Central memory CD4-positive, alpha-beta T cell (primary cell): Measurements from ENCODE around the gene ACER1.
A peak's percentile ranks its signal among the peaks of the same experiment; 100 is the strongest.
"Not testable (repeated sequence)": the region's sequence is repeated elsewhere in the genome, so short reads cannot be mapped to it uniquely, and the experiment has no call there.

Source experiments
- DNase-seq: peaks from one replicate; pipeline ENCODE4 v3.0.0; 2022
- total RNA-seq, 3 experiments: gene quantifications; one replicate each; lab custom pipeline; 2026; lab: John Stamatoyannopoulos, UW

Gene ACER1
- total RNA-seq: 0.11 to 3.9 (median 0.54) reads per million in 3 experiments

DNA sequence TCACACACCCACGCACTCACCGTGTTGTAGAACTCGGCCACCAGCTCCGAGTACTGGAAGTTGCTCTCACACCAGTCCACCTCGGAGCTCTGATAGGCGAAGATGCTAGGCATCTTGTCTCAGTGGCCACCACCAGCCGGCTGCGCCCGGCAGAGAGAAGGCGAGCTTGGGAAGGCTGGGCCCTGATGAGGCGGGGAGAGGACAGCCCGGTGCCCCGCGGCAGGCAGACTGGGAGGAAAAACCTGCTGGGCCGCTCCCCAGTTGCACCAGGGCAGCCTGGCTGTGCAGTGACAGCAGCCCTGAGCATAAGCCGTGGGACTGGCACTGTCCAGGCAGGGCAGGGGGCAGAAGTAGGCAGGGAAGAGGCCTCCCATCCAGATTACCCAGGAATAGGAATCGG lies at the start of gene ACER1:
TSS of gene ACER1 (minus strand) at position 174 of the 400 bp plus-strand sequence. CDS start at position 113, 61 bp downstream.
- no peak for DNase-seq

DNA sequence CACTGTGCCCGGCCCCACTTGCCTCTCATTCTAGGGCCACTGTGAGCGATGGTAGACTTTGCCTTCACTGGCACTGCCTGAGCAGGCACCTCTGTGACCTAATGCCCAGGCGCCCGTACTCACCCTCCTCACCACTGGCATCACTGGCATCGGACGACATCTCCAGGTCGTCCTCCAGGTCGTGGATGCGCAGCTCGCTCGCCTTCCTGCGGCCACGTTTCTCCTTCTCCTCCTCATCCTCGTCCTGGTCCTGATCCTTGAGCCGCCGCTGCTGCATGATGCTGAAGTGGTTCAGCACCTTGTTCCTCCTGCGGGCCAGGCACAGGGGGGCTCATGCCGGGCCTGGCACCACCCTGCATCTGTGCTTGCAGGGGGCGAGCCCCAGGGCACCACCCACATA lies 49.8 kb upstream of the ACER1 start:
- DNase-seq: no peak

- DNase-seq: no peak
These were observed 47.8 kb upstream of the ACER1 start for GRCh38 chr19:6381030-6381750.

GRCh38 chr19:6379744-6380143 lies 46.3 kb upstream of the ACER1 start:
- DNase-seq: no peak

DNA sequence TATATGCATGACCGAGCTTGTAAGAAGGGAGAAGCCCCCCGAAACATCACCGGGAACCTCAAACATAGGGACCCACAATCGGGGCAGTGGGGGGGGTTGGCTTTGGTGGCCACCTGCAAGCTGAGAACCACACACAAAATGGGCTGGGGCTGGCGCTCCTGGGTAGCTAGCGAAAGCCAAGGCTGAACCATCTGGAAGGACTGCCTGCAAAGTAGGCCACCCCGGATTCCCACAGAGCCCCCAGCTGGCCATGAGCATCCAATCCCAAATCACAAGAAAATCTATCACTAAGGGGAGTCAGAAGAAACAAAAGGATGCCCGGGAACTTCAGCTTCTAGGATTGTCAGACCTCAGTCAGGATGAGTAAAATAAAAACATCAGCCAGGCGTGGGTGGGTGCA lies 45.1 kb upstream of the ACER1 start:
- DNase-seq: no peak

GRCh38 chr19:6378041-6378440 lies 44.6 kb upstream of the ACER1 start:
- no peak for DNase-seq

GRCh38 chr19:6376512-6377190 lies 43.2 kb upstream of the ACER1 start:
- no peak for DNase-seq

DNA sequence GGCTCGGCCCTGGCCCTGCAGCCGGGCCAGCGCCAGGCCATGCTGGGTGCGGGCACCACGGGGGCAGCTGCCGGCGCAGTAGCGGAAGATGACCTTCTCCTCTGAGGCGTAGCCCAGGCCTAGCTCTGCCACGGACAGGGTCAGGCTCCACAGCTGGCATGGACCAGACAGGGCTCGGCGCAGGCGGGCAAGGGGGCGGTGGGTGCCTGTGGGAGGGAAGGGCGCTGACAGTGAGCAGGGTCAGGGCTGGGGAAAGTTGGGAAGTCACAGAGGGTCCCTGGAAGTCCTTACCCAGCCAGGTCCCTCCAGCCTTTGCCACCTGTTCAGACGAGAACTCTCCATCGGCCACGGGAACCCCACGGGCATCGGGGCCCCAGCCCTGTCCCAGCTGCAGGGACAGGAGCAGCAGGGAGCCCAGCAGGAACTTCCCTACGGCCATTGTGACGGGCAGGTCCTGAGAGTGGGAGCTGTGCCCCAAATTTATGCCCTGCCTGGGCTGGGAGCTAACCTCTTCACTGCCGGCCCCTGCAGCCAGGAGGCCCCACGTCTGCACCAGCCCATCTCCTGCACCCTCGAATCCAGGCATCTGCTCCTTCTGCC lies 42.1 kb upstream of the ACER1 start, which contains the start of gene PSPN:
TSS of gene PSPN (minus strand) at position 523 of the 600 bp plus-strand sequence. CDS start at position 439, 84 bp downstream.
- no peak for DNase-seq

GRCh38 chr19:6374711-6375410 lies 41.4 kb upstream of the ACER1 start:
- DNase-seq: no peak

GRCh38 chr19:6374161-6374709 lies 40.8 kb upstream of the ACER1 start:
- no peak for DNase-seq

DNA sequence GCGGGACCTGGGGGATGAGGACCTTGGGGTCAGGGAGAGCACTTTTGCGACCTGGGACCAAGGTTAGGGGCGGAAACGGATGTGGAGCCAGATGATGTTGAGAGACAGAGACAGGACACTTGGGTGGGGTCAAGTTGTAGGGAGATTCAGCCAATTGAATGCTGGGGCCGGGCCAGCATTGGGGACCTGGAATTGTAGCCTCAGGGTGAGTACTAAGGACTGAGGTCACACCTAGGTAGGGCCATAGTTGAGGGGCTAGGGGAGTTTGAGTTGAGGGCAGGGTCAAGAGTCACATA lies 40.3 kb upstream of the ACER1 start:
- DNase-seq: no peak

- peak; percentile 95 for DNase-seq
These were observed 39.8 kb upstream of the ACER1 start for GRCh38 chr19:6373096-6373812.

- peak; percentile 98 for DNase-seq
These were observed 39.2 kb upstream of the ACER1 start, which contains the start of gene ALKBH7 for GRCh38 chr19:6372594-6373095. ALKBH7 (plus strand) TSS chr19:6372794; CDS start chr19:6372821, 27 bp downstream.

- no peak for DNase-seq
These were observed 30.9 kb upstream of the ACER1 start for GRCh38 chr19:6364353-6364752.

DNA sequence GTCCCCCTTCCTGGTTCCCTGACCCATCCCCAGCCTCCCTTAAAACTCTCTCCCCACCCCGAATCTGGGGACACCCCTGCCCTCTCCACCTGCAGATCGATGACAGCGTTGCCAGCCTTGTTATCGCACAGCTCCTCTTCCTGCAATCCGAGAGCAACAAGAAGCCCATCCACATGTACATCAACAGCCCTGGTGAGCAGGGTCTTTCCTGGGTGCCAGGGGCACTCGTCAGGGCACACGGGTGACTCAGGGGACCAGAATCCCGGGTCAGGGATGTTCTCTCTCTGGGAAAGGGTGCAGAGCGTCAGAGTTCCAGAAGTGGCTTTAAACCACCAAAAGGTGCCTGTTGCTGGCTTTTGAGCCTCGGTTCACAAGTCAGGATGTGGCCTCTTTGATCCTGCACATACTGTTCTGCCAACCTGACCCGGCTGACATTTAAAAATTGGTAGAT lies 29.0 kb upstream of the ACER1 start:
- DNase-seq: peak; percentile 70

GRCh38 chr19:6362027-6362350 lies 28.6 kb upstream of the ACER1 start:
- no peak for DNase-seq

DNA sequence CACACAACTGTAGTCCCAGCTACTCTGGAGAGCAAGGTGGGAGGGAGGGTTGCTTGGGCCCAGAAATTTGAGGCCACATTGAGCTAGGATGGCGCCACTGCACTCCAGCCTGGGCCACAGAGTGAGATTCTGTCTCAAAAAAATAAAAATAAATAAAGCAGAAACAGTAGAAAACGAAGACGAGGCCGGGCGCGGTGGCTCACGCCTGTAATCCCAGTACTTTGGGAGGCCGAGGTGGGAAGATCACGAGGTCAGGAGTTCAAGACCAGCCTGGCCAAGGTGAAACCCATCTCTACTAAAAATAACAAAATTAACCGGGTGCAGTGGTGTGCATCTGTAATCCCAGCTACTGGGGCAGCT lies 27.4 kb upstream of the ACER1 start:
- DNase-seq: not testable (repeated sequence)

- DNase-seq: not testable (repeated sequence)
These were observed 27.0 kb upstream of the ACER1 start for GRCh38 chr19:6360445-6360844.

GRCh38 chr19:6359568-6360341 lies 26.3 kb upstream of the ACER1 start:
- DNase-seq: no peak

DNA sequence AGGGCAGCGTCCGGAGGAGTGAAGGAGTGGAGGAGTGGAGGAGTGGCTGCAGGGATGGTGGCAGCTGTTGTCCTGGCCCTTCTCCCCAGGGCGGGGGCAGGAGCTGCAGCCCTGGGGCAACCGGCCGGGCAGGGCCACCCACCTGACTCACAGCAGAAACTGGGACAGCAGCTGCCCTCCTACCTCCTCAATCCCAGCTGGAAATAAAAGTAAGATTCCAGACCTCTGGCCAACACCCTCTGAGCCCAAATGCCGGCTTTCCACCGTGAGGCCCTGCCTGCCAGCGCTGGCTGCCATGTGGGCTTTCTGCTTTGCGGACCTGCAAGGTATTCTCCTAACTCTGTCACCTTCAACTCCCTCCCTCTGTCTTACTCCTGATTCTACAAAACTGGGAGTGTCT lies 24.6 kb upstream of the ACER1 start:
- no peak for DNase-seq

- DNase-seq: no peak
These were observed 23.8 kb upstream of the ACER1 start for GRCh38 chr19:6357174-6357573.
